ENCODE results near the gene PI4K2A. TPM values are rescaled to one million over a fixed set of nuclear protein-coding genes. Genes with fewer than 3 reads are reported as not detected.

The PI4K2A gene
- polyA plus RNA-seq, 1 donor (not counting 4 experiments of a cell fraction or from before 2014, with no cell fraction given), result 51.3 TPM

- Histone ChIP-seq H3K79me2 (ENCODE audit: control insufficient read depth, insufficient read depth, low read length) (no peaks in the 10 kb centered on the region), H3K9me3 (ENCODE audit: control insufficient read depth, low read depth, low read length) (no peaks in the 10 kb centered on the region), H3K9me1 (ENCODE audit: control insufficient read depth, extremely low read depth, insufficient read depth, low read length) (no peaks in the 10 kb centered on the region), H3K27me3 (ENCODE audit: control insufficient read depth, extremely low read depth, insufficient read depth, low read length) (no peaks in the 10 kb centered on the region), H3K4me3 (ENCODE audit: control insufficient read depth in 2 of 3, extremely low read depth in 1 of 3, insufficient read depth in 2 of 3, low read depth in 1 of 3, low read length in 3 of 3) (no peak overlapping the region), H3K36me3 (ENCODE audit: control insufficient read depth in 2 of 2, extremely low read depth in 1 of 2, insufficient read depth in 2 of 2, low read length in 2 of 2) (no peaks in the 10 kb centered on the region), H3K4me2 (ENCODE audit: control insufficient read depth, extremely low read depth, insufficient read depth, low read depth, low read length) (no peak overlapping the region), H3K9ac (ENCODE audit: control insufficient read depth, extremely low read depth, insufficient read depth, low read length) (no peak overlapping the region), H2AFZ (ENCODE audit: control insufficient read depth, low read length) (no peak overlapping the region), H3K27ac (ENCODE audit: control insufficient read depth, insufficient read depth, low read length) (no peak overlapping the region), H3K4me1 (ENCODE audit: control insufficient read depth, extremely low read depth, insufficient read depth, low read length) (peaks cover 6% of the 10 kb centered on the region), H4K20me1 (ENCODE audit: control insufficient read depth, extremely low read depth, insufficient read depth, low read length) (no peaks in the 10 kb centered on the region)
- FAIRE-seq (no peak), DNase-seq (ENCODE audit: low read depth, low spot score) (no peak)
- TF ChIP-seq CTCF (optimal IDR thresholded peaks at IDR 0.05 in 1 of 3, IDR thresholded peaks at IDR 0.05 in 1 of 3, conservative IDR thresholded peaks at IDR 0.05 in 1 of 3; ENCODE audit: extremely low read depth in 1 of 3, insufficient read depth in 2 of 3, low read length in 3 of 3) (no peak), EZH2 (IDR thresholded peaks at IDR 0.05; ENCODE audit: low read length) (no peak)
- dilution Hi-C loops (cut with MboI; ENCODE audit: extremely low pct_ligation_motif_present, low sequenced_read_pairs), result no loop called here
These were observed 66.8 kb downstream of the PI4K2A start for GRCh38 chr10:97707134-97707861.

GRCh38 chr10:97708167-97708566, 67.7 kb downstream of the PI4K2A start:
- no peak for TF ChIP-seq CTCF (optimal IDR thresholded peaks at IDR 0.05 in 1 of 3, IDR thresholded peaks at IDR 0.05 in 1 of 3, conservative IDR thresholded peaks at IDR 0.05 in 1 of 3; ENCODE audit: extremely low read depth in 1 of 3, insufficient read depth in 2 of 3, low read length in 3 of 3)
- TF ChIP-seq EZH2 (IDR thresholded peaks at IDR 0.05; ENCODE audit: low read length), result no peak
- H2AFZ ChIP-seq (ENCODE audit: control insufficient read depth, low read length), result no peak overlapping the region
- H3K9ac ChIP-seq (ENCODE audit: control insufficient read depth, extremely low read depth, insufficient read depth, low read length), result no peak overlapping the region
- no peak overlapping the region for H3K4me2 ChIP-seq (ENCODE audit: control insufficient read depth, extremely low read depth, insufficient read depth, low read depth, low read length)
- H3K27me3 ChIP-seq (ENCODE audit: control insufficient read depth, extremely low read depth, insufficient read depth, low read length), result no peaks in the 10 kb centered on the region
- no peak overlapping the region for H3K4me3 ChIP-seq (ENCODE audit: control insufficient read depth in 2 of 3, extremely low read depth in 1 of 3, insufficient read depth in 2 of 3, low read depth in 1 of 3, low read length in 3 of 3)
- H3K79me2 ChIP-seq (ENCODE audit: control insufficient read depth, insufficient read depth, low read length), result no peaks in the 10 kb centered on the region
- H3K9me1 ChIP-seq (ENCODE audit: control insufficient read depth, extremely low read depth, insufficient read depth, low read length), result no peaks in the 10 kb centered on the region
- H4K20me1 ChIP-seq (ENCODE audit: control insufficient read depth, extremely low read depth, insufficient read depth, low read length), result no peaks in the 10 kb centered on the region
- no peaks in the 10 kb centered on the region for H3K9me3 ChIP-seq (ENCODE audit: control insufficient read depth, low read depth, low read length)
- no peak for DNase-seq (ENCODE audit: low read depth, low spot score)
- peaks cover 11% of the 10 kb centered on the region for H3K4me1 ChIP-seq (ENCODE audit: control insufficient read depth, extremely low read depth, insufficient read depth, low read length)
- no peak for FAIRE-seq
- H3K27ac ChIP-seq (ENCODE audit: control insufficient read depth, insufficient read depth, low read length), result no peak overlapping the region
- dilution Hi-C loops (cut with MboI; ENCODE audit: extremely low pct_ligation_motif_present, low sequenced_read_pairs), result no loop called here
- no peaks in the 10 kb centered on the region for H3K36me3 ChIP-seq (ENCODE audit: control insufficient read depth in 2 of 2, extremely low read depth in 1 of 2, insufficient read depth in 2 of 2, low read length in 2 of 2)

All from keratinocyte (primary cell).